ENCODE data around the gene PRSS50. TPM values are rescaled to one million over a fixed set of nuclear protein-coding genes. Genes with fewer than 3 reads are reported as not detected.

PRSS50 gene
- total and polyA plus RNA-seq, 4 donors = 0.02 to 0.33 (median 0.25) TPM; not detected in 1

GRCh38 chr3:46705751-46706552 lies 11.7 kb downstream of the PRSS50 start:
- 81% methylated on average over 19 of the region's 19 CpGs for WGBS
- H3K4me1 ChIP-seq (ENCODE audit: control insufficient read depth in 4 of 4, insufficient read depth in 4 of 4, low read length in 3 of 4) = peaks cover 0 to 7% (median 5%) of the 10 kb centered on the region in 4 donors
- TF ChIP-seq JUND (IDR thresholded peaks at IDR 0.05) (no peak), YY1 (IDR thresholded peaks at IDR 0.05) (no peak), MAX (IDR thresholded peaks at IDR 0.05) (no peak), ATF3 (IDR thresholded peaks at IDR 0.05) (no peak), HNF4A (conservative IDR thresholded peaks at IDR 0.05) (no peak), GABPA (IDR thresholded peaks at IDR 0.05 in 1 of 2, conservative IDR thresholded peaks at IDR 0.05 in 1 of 2) (no peak), RXRA (IDR thresholded peaks at IDR 0.05) (no peak), RAD21 (IDR thresholded peaks at IDR 0.05) (no peak), ZBTB33 (IDR thresholded peaks at IDR 0.05) (no peak), SP1 (IDR thresholded peaks at IDR 0.05) (no peak), EGR1 (IDR thresholded peaks at IDR 0.05; ENCODE audit: low read depth in 2 of 2) (no peak), REST (IDR thresholded peaks at IDR 0.05) (no peak), CTCF (IDR thresholded peaks at IDR 0.05; ENCODE audit: low read depth, low read length, missing input control) (no peak), FOXA1 (IDR thresholded peaks at IDR 0.05) (no peak), HNF4G (IDR thresholded peaks at IDR 0.05) (no peak), FOXA2 (IDR thresholded peaks at IDR 0.05) (no peak)
- no peaks in the 10 kb centered on the region for H3K36me3 ChIP-seq (ENCODE audit: control insufficient read depth in 4 of 4, insufficient read depth in 3 of 4, low read depth in 1 of 4, low read length in 3 of 4)
- no peaks in the 10 kb centered on the region for H3K9me3 ChIP-seq (ENCODE audit: control insufficient read depth in 4 of 4, low read length in 3 of 4)
- H3K27ac ChIP-seq (ENCODE audit: low read depth in 1 of 2, low read length in 2 of 2) = no peak overlapping the region
- H3K9ac ChIP-seq (ENCODE audit: low read depth in 1 of 2, low read length in 2 of 2) = no peak overlapping the region
- H3K27me3 ChIP-seq (ENCODE audit: control insufficient read depth in 4 of 4, insufficient read depth in 4 of 4, low read length in 3 of 4) = no peaks in the 10 kb centered on the region
- H3K4me3 ChIP-seq (ENCODE audit: low read depth in 1 of 3, low read length in 3 of 3) = no peak overlapping the region
- DNase-seq (ENCODE audit: low spot score) = no peak

All from liver (tissue), 9 donors.